Stimulated activated CD8-positive, alpha-beta memory T cell treated with anti-CD3 and anti-CD28 coated beads, Interleukin-15, amount 100 ng/mL, for 1 hour (primary cell): ENCODE results near the gene TRERF1.

Source experiments
- DNase-seq: peaks from one replicate; pipeline ENCODE4 v3.0.0-alpha.2; 2020; ENCODE audit warnings: low read depth

TRERF1 gene

DNA sequence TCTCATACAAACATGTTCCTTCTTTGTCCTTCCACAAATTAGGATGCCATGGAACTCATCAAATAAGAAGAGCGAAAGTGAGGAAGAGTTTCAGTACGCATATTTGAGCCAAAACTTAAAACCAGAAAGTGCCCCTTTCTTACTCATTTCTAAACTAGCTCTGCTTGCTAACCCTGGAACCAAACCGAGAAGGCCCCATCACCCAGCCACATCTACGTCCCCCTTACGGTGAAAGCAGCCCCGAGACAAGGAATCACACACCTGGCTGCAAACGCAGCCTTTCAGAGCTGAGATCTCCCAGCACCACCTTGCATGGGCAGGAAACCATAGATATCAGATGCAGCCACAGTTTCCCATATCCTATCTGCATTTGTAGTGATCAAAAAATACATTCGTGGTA lies 28.5 kb downstream of the TRERF1 start:
- no peak for DNase-seq

DNA sequence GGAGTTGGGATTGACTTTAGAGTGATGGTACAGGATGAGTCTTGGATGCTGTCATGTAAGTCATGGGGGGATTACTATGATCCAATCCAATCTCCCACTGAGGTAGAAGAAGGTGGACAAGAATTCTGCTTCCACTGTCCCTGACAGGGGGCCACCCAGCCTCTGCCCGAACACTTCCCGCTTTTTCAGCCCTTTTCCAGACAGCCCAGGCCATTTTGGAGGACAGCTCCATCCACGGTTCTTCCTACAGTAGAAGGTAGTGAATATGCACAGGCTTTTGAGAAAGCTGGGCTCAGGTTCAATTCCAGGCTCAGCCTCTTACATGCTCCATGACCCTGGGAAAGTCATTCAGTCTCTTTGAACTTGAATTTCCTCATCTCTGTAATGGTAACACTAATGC lies 31.0 kb downstream of the TRERF1 start:
- DNase-seq = no peak

DNA sequence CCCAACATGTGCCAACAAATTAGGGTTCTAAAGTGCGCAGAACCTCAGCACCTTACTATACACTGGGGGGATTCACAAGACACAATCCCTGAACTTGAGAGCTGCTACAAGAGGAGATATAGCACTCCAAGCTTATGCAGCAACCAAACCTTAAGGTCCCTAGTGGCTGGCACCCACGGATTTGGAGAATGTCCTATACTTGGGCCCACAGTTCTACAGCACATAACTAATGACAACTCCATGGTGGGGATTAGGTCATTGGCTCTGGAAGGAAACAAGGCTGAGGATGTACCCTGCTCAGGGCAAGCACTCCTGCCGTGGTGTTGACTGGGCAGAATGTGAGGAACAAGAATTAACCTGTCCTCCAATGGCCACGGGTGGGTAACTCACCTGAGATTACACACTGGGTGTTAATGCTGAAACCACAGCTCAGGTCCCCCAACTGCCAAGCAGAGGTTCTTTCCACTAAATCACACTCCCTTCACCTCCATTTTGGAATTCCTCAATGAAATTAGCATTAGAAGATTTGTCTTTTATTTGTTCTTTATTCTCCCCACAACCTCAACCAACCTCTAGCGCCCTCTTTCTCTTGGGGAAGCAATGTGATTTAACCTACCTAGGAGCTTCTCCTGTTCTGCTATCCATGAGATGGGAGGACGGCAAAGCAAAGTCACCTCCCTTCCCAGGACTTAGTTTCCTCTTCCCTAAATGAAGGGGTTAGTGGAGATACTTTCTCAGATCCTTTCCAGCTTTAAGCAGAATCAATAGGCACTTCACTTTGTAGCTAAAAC lies 32.0 kb downstream of the TRERF1 start:
- no peak for DNase-seq

DNA sequence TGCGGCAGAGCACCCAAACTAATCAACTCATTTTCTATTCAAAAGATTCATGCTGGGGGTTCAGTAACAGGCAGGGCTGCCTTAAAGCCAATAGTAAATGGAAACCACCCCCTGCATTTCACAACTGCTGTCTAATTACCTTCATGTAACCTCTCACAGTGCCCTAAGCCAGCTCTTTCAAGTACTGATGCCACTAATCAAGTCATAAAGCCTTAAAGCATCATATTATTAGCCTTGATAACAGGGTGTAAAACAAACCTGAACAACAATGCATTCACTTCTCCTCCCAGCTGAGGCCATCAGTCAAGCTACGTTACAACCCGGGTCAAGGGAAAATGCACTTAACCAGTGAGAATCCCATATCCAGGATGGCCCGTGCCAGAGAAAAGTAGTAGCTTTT lies 33.0 kb downstream of the TRERF1 start:
- no peak for DNase-seq

DNA sequence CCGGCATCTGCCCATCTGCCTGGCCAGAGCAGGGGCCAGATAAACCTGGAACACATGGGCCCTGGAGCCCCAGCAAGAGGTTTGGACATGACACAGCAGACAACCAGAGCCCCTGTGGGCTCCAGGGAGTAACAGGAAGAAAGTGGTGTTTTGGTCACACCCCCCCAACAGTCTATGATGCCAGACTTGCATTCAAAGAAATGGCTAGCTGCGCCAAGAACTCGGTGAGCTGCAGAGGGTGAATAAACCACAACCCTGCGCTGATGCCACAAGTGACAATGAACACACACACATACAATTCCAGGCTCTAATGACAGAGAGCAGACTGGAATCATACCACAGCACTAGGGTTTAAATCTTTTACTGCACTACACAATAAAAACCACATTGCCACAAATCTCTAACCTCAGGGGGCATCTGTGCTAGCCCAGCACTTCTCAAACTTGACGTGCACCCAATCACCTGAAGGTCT lies 34.0 kb downstream of the TRERF1 start:
- peak; percentile 38 for DNase-seq

DNA sequence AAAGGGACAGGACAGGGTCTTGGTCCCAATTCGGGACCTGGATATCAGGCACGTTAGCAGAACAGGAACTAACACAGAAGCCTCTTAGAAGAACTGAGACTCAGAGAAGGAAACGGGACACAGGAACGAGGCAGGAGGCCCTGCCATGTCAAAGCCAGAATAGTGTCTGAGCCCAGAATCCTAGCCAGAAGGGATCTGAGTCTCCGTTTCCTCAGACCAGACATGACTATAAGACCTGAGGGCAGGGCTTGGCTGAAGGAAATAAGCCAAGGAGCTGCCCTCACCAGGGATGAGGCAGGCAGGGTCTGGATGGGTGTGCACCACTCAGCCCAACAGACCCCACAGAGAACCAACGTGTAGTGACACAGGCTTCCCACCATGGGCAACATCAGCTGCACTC lies 40.3 kb downstream of the TRERF1 start:
- no peak for DNase-seq

DNA sequence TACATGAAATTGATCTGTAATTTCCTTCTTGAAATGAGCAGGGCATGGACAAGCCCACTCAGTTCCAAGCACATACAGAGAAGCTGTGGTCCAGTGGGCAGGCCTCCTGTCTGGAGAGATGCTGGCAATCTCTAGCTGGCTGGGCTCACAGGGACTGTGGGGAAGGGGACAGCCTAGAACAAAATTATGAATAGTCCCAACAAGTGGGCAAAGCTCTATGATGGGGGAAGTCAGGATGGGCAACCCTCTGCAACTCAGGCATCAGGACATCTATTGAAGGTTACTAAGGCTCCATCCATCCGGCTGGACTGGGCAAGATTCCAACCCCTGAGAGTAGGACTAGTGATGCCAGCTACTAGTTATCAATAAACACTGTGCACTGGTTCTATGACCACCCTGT lies 40.9 kb downstream of the TRERF1 start:
- no peak for DNase-seq

DNA sequence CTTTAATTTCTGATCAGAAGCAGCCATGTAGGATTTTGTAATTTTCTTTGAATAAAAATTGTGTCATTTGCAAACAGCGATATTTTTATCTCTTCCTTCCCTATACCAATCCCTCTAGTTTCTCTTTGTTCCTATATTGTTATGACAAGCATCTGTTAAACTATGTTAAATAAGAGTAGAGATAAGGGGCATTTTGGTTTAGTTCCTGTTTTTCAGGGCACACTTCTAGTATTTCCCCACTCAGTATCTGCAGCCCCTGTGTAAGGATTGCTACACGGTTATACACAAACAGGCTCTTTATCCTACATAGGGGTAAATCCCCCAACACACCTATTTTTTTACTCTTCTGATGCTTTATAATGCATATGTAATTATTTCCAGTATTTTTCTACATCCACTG lies 42.1 kb downstream of the TRERF1 start:
- no peak for DNase-seq

DNA sequence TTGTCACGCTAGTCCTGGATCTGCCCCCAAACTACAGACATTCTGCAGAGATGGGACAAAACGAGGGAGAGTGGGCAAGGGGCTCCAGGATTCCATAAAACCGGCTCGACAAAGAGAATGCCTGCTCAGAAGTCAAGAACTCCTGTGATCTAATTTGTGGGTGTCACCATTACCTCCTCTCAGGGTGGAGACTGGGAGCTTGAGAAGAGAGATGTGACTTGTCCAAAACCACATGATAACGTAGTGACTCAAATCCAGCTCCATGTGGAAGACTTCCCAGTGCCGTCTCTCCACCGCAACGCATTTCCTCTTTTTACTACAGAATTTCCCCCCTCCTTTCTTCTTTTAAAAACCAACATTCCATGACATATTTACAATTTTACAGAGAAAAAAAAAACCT lies 44.3 kb downstream of the TRERF1 start:
- DNase-seq = no peak

DNA sequence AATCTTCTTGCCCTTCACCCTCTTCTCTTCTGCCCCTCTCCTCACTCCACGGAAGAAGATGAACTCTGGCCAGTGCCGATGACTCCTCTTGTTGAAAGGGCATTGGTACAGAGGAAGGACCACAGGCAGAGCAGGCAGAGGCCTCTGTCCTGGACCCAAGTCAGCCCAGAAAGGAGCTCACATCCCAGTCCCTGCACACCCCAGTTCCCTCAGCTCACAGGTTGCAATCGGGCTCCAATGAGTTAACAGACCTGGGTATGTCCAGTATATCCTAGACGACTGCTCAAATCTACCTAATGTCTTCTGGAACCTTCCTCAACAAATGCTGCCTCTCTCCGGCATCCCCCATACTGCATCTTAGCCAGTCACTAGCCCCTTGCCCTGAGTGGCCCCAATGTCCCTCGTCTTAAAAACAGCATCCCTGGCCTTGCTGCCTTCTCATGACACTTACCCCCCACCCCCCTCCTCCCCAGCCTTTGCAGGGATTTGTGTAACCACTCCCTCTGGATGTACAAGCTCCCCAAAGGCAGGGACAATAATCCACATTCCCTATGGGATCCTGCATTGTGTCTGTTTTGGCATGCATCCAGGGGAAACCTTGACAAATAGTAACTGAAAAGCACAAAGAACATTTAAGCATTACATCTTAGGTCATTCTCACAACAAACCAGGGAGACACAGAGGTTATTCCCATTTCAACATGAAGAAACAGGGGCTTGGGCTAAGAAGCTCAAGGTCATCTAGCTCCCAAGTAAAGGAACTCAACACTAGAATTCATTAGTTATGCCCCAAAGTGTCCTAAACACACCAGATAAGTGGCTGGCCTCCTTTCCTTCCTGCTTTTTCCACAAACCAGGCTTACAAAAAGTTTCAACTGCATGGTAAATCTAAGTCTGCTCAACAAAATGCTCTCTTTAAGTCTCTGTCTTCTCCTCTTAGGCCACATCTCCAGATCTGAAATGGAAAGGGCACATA lies 45.1 kb downstream of the TRERF1 start:
- no peak for DNase-seq

DNA sequence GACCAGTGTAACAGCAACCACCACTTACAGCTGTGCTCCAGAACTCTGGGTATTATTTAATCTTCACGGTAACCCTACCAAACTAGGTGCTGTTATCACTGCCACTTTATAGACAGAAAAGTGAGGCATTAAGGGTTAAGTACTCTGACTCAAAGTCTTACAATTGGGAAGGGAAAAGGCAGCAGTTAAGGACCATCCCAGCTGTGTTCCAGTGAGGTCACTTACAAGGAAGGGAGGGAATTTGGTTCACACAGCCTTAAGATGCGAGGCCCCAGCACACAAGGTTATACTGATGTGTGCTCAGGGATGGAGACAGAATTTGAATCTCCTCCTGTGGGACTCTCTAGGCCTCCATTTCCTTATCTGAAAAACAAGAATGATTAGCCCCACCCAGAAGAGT lies 46.7 kb downstream of the TRERF1 start:
- DNase-seq = no peak

DNA sequence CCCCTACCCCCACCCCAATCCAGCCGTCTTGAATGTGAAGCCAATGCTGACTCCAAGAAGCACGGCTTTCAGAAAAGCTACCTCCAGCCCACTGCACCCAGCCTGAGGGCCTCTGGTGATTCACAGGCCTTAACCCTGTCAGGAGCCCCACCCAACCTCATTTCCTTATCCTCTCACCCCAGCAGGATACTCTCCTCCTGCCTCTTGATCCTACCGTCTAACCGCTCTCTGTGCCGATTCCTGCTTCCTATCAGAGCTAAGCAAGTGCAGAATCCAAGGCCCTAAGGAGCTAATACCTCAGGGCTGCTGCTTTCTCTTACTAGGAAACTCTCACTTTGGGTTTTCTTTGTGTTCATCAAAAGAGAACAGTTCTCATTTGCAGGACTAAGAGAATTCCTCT lies 47.2 kb downstream of the TRERF1 start:
- DNase-seq = no peak

DNA sequence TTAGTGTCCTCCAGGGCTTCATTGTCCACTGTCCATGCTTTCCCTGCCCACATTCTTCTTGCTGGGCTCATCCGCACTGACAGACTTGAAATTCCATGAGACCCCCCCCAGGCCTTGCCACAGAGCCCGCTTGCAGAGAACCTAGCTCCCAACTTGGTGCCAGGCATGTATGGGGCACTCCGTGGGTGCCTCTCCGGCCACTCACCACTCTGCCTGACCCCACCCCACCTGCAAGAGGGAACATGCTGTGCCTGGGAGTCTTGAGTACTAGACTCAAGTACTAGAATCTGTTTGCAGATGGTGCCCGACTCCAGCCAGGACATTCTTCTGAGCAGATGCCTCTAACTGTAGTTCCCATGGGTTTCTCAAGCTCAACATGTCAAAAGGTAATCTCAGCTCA lies 47.9 kb downstream of the TRERF1 start:
- DNase-seq = no peak

DNA sequence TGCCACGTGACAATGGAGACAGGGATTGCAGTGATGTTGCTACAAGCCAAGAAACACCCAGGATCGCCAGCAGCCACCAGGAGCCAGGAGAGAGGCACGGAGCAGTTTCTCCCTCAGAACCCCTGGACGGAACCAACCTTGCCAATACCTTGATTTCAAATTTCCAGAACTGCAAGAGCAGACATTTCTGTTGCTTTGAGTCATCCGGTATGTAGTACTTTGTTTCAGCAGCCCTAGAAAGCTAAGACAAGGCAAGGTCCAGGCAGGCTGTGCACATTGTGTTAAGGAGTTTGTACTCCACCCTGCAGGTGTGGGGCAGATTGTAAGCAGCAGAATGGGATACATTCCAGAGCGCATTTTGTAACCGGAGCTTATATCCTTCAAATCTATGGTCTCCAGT lies 48.3 kb downstream of the TRERF1 start:
- no peak for DNase-seq

DNA sequence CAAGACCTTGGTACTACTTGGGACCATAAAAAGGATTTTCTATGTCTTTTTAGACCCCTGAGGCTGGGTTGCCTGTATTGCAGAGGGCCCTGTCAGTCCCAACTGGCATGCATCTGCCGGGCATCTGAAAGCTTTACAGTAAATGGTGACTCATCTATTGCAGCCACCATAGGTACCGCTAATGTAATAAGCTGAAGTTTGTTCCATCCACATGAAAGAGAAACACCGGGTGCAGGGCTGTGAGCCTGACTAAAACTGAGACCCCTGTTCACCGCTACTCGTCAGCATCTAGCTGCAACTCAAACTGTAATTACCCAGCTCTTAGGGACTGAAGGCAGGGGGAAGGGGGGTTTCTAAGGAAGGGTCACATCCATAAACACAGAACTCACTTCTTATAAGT lies 49.5 kb downstream of the TRERF1 start:
- no peak for DNase-seq

DNA sequence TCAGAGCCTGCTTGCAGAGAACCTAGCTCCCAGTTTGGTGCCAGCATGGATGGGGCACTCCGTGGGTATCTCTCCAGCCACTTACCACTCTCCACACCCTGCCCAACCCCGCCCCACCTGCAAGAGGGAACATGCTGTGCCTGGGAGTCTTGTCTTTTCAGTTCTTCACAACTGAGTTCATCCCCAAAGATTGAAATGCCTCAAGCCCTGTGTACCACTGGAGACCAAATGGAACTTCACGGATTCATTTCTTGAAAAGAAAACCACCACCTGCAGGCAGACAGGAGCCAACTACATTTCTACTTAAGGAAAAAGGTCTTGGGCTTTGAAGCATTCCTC lies 50.1 kb downstream of the TRERF1 start:
- no peak for DNase-seq

DNA sequence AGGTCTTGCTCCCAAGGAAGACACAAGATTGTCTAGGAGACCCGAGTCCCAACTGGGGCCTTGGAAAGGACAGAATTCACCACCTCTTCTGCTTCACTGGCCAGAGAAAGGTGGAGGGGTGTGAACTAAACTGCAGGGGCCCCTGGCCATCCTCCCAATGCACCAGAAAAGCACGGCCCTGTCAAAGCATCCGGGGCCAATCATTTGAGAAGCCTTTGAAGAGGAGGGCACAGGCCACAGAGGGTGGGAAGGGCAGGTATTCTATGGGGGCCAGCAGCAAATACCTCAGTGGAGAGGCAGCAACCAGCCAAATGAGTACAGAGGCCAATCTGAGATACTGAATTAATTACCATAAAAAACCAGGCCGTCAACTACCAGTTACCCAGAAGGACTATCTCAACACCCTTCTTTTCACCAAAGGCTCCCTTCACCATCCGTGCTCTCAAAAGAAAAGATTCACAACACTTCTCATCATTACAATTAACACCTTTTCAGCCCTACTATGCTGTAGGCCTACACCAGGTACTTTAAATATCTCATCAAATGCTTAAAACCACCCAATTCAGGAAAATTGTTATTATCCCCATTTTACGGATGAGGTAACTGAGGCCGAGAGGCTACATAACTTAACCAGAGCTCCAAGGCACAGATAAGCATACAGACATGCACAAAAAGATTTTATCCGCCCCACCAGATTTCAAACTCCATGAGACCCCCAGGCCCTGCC lies 50.7 kb downstream of the TRERF1 start:
- DNase-seq = no peak

DNA sequence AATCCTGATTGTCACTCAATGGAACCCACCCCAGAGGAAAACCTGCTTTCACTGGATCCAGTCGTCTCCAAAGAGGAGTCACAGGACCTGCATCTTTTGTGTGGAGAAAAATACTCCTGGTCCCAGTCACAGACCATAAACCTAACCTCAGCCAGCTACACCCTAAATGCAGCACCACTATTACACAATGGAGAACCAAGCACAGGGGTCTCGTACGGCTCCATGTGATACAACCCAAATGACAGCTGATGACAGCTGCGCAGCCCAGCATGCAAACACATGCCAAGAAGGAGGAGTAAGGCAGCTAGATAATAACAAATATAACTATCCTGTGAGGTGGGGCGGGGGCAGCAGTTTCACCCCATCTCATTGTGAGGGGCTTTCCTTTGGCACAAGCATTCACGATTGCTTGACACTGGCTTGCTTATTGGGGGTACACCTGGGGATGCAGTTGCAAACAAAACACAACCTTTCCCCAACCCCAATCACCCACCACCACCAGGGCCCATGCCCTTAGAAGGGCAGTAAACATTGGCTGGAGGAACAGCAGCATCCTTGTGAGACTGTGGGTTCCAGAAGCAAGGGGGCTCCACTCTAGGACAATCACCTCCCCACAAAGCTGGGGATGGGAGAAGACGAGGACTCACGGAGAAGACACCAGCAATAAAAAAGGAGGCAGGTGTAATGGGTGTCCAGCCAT lies 51.5 kb downstream of the TRERF1 start:
- DNase-seq = no peak

DNA sequence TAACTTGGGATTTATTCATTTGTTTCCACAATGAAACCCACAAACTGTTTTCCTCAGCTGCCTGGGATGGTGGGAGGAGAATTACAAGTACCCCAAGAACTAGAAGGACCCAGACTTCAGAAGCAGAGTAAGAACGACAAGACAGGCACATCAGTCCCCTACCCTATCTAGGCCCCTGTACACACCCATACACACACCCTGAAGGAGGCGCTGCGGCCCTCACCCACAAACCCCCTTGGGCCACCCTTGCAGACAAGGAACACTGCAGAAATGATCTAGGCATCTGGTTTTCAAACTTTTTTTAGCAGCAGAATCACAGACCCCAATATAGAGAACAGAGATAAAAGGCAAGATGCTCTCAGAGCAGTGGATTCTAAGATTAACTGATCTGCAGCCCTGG lies 55.0 kb downstream of the TRERF1 start:
- no peak for DNase-seq

DNA sequence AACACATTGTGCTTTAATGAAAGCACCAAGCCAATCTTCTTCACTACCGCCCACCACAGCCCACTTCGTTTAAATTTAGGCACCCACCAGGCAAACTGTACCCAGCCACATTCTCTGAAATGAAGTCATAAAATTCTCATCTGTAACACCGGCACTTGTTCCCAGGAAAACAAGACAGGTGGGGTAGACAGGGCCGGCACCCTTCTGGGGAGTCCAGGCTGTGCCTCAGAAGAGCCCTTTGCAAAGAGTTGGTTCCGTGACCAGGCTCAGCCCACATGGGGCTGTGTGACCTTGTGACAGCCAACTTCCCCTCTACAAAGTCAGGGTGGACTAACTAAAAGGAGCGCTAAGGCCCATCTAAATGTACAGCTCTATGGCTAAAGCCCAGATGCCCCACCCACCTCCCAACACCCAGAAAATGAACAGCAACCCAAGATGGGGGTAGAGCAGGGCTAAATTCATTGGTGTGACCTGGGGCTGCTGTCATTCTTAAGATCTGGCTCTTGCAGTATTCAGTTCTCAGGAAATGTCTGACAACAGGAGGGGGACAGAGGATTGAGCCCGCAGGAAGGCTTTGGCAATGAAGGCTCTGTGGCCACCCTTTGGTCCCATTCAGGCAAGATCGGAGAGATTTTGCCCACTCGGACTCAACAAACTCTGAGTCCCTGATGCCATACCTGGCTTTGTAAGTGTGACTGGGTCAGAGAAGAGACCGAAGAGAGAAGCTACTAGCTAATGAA lies 56.7 kb downstream of the TRERF1 start:
- no peak for DNase-seq

DNA sequence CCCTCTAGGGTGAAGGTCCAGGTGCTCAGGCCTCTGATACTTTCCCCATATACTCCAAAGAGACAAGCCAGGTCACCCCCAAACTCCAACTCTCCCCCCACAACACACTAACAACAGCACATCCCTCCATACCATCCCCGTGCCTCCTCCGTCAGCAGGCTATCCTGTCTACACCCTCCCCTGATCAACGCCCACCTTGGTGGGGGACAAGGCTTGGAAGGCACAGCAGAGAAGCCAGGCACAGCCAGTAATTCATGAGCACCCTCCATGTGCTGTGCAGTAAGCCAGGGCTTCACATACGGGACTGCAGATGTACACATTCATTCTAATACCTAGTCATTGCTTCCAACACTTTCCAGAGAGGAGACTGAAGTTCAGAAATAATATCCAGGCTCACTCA lies 57.6 kb downstream of the TRERF1 start:
- no peak for DNase-seq
